Measurements from ENCODE around the gene TUBA1A. TPM values are rescaled to one million over a fixed set of nuclear protein-coding genes. Genes with fewer than 3 reads are reported as not detected.

TUBA1A gene
- total RNA-seq, 4 donors from 2014 or later, result 51.6 to 213 (median 132) TPM

- TF ChIP-seq, protein P1, sequence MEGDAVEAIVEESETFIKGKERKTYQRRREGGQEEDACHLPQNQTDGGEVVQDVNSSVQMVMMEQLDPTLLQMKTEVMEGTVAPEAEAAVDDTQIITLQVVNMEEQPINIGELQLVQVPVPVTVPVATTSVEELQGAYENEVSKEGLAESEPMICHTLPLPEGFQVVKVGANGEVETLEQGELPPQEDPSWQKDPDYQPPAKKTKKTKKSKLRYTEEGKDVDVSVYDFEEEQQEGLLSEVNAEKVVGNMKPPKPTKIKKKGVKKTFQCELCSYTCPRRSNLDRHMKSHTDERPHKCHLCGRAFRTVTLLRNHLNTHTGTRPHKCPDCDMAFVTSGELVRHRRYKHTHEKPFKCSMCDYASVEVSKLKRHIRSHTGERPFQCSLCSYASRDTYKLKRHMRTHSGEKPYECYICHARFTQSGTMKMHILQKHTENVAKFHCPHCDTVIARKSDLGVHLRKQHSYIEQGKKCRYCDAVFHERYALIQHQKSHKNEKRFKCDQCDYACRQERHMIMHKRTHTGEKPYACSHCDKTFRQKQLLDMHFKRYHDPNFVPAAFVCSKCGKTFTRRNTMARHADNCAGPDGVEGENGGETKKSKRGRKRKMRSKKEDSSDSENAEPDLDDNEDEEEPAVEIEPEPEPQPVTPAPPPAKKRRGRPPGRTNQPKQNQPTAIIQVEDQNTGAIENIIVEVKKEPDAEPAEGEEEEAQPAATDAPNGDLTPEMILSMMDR (IDR thresholded peaks at IDR 0.05; ENCODE audit: low read depth), result no peak
These were observed 9.7 kb upstream of the TUBA1A start for GRCh38 chr12:49198431-49199155.

GRCh38 chr12:49197256-49197655 is 8.4 kb upstream of the TUBA1A start:
- TF ChIP-seq, protein P1 (IDR thresholded peaks at IDR 0.05; ENCODE audit: low read depth), result no peak

DNA sequence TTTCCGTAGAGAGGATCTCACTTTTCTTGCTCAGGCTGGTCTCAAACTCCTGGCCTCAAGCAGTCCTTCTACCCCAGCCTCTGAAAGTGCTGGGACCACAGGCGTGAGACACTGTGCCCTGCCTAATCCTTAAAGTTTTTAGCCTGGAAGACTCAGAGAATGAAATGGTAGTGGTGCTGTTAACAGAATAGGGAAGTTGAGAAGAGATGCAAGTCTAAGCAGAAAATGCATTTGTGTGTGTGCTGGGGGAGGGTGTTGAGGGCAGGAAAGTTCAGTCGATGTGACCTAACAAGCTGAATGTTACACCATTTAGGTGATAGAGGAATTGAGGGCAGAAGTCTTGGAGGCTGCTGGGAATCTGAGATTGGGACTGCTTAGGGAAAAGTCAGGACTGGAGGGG is 6.9 kb upstream of the TUBA1A start:
- TF ChIP-seq, protein P1 (IDR thresholded peaks at IDR 0.05; ENCODE audit: low read depth), result no peak

- TF ChIP-seq, protein P1 (IDR thresholded peaks at IDR 0.05; ENCODE audit: low read depth), result no peak
These were observed 2.1 kb upstream of the TUBA1A start for GRCh38 chr12:49190974-49191373.

GRCh38 chr12:49189731-49190716 is 1.1 kb upstream of the TUBA1A start:
- TF ChIP-seq, protein P1 (IDR thresholded peaks at IDR 0.05; ENCODE audit: low read depth), result no peak

DNA sequence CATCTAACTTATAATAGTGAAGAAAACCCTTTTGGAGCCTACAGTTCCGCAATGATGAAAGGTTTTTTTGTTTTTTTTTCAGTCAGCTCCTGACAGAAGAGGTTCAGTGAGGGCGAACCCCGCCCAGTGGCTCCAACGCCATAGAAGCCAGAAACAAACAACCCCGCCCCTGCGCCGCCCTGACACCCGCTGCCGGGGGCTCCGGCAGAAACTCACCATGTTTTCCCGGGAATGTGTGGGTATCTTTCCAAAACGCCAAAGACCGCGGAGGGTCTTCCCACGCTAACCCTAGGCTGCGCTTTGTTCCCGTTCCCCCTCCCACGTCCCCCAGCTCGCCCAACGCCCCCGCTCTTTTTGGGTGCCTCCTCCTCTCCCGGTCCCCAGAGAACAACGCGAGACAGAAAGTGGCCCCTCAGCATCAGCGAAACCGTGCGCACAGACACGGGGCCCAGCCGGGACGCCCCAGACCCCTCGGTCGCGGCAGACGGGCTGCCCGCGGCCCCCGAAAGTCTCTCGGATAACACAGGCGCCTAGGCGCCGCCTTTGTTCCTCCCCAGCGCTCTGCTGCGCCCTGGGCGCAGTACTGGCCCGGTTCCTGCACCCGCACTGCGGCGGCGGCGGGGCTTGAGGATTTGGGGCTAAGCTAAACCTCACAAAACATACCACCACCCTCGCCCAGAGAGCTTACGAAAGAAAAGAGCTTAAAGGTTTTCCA is 522 bp downstream of the TUBA1A start:
- TF ChIP-seq, protein P1 (IDR thresholded peaks at IDR 0.05; ENCODE audit: low read depth), result no peak

All from subcutaneous adipose tissue (tissue), 4 donors.